Measurements from ENCODE around the gene REC8. TPM values are rescaled to one million over a fixed set of nuclear protein-coding genes. Genes with fewer than 3 reads are reported as not detected.

Gene REC8
- total RNA-seq, 1 experiment from 2014 or later = 6.1 TPM

GRCh38 chr14:24185026-24185425, 13.1 kb downstream of the REC8 start:
- peaks cover 61% of the 10 kb centered on the region for H3K36me3 Mint-ChIP-seq (ENCODE audit: insufficient read depth, unreplicated experiment)
- TF ChIP-seq, protein P1, sequence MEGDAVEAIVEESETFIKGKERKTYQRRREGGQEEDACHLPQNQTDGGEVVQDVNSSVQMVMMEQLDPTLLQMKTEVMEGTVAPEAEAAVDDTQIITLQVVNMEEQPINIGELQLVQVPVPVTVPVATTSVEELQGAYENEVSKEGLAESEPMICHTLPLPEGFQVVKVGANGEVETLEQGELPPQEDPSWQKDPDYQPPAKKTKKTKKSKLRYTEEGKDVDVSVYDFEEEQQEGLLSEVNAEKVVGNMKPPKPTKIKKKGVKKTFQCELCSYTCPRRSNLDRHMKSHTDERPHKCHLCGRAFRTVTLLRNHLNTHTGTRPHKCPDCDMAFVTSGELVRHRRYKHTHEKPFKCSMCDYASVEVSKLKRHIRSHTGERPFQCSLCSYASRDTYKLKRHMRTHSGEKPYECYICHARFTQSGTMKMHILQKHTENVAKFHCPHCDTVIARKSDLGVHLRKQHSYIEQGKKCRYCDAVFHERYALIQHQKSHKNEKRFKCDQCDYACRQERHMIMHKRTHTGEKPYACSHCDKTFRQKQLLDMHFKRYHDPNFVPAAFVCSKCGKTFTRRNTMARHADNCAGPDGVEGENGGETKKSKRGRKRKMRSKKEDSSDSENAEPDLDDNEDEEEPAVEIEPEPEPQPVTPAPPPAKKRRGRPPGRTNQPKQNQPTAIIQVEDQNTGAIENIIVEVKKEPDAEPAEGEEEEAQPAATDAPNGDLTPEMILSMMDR (IDR thresholded peaks at IDR 0.05; ENCODE audit: unreplicated experiment) = no peak
- H3K9me3 Mint-ChIP-seq (ENCODE audit: unreplicated experiment) = no peaks in the 10 kb centered on the region
- no TSS peak for BruUV-seq (replicated peaks)
- ChIA-PET POLR2A (interaction anchor here (0.6 to 1.3 kb wide), 2 partner anchors 28 to 58 kb away, joined by 3 to 6 read pairs; partner anchors contain the start of genes CHMP4A and TINF2), CTCF (interaction anchor here (0.8 to 7.0 kb wide), 5 partner anchors 24 to 149 kb away, joined by 4 to 51 read pairs (median 5); partner anchors contain the start of genes IRF9, LTB4R2 and TINF2)
- H3K27me3 Mint-ChIP-seq (ENCODE audit: insufficient read depth, unreplicated experiment) = no peaks in the 10 kb centered on the region
- no peak for DNase-seq (ENCODE audit: unreplicated experiment)
- H3K4me1 Mint-ChIP-seq (ENCODE audit: insufficient read depth, unreplicated experiment) = peaks cover 9% of the 10 kb centered on the region
- intact Hi-C loops (cut with micrococcal nuclease) = no loop called here
- no peak overlapping the region for H3K27ac Mint-ChIP-seq (ENCODE audit: low read depth, unreplicated experiment)
- H3K4me3 Mint-ChIP-seq (ENCODE audit: unreplicated experiment) = no peak overlapping the region

- no peaks in the 10 kb centered on the region for H3K9me3 Mint-ChIP-seq (ENCODE audit: unreplicated experiment)
- DNase-seq (ENCODE audit: unreplicated experiment) = no peak
- H3K27me3 Mint-ChIP-seq (ENCODE audit: insufficient read depth, unreplicated experiment) = no peaks in the 10 kb centered on the region
- H3K36me3 Mint-ChIP-seq (ENCODE audit: insufficient read depth, unreplicated experiment) = peaks cover 60% of the 10 kb centered on the region
- intact Hi-C loops (cut with micrococcal nuclease) = no loop called here
- ChIA-PET POLR2A (interaction anchor here (1.3 to 4.0 kb wide), 2 partner anchors 27 to 39 kb away, joined by 6 to 25 read pairs; partner anchors contain the start of genes CHMP4A, PSME2 and RNF31), CTCF (interaction anchor here (0.6 to 7.0 kb wide), 8 partner anchors 22 to 625 kb away, joined by 3 to 51 read pairs (median 4); partner anchors contain the start of genes IRF9 and LTB4R2)
- TF ChIP-seq, protein P1 (IDR thresholded peaks at IDR 0.05; ENCODE audit: unreplicated experiment) = no peak
- peaks cover 12% of the 10 kb centered on the region for H3K4me1 Mint-ChIP-seq (ENCODE audit: insufficient read depth, unreplicated experiment)
- no peak overlapping the region for H3K27ac Mint-ChIP-seq (ENCODE audit: low read depth, unreplicated experiment)
- BruUV-seq (replicated peaks) = no TSS peak
- H3K4me3 Mint-ChIP-seq (ENCODE audit: unreplicated experiment) = no peak overlapping the region
Observed at GRCh38 chr14:24185741-24186140, 13.9 kb downstream of the REC8 start.

DNA sequence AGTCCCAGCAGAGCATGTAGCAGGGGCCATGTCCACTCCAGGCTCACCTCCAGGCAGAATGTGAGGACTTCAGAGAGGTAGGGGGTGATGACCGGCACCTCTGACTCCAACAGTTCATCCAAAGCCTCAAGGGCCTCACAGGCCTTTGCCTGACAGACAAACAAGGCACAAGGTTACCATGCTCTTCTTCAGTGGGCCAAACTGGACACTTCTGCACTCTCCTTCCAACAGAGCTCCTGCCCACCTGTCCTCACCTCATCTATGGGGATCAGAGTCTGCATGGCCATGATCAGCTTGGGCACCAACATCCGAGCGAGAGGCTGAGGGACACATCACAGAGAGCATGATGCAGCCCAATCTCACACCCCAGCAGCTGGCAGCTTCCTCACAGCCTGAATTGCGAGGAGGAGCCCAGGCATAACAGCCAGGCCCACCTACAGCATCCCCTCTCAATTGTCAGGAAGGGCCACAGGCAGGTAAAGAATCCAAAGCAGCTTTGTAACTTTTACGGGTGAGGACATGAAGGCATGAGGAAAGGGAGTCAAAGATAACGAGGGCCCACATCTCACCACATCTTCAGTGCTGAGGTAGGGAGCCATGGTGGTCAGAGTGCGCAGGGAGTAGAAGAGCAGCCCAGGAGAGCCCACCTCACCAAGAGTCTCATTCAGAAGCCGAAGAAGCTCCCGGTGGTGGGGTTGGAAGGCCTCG, 15.1 kb downstream of the REC8 start:
- Mint-ChIP-seq H3K9me3 (ENCODE audit: unreplicated experiment) (no peaks in the 10 kb centered on the region), H3K36me3 (ENCODE audit: insufficient read depth, unreplicated experiment) (peaks cover 54% of the 10 kb centered on the region), H3K4me3 (ENCODE audit: unreplicated experiment) (peak overlapping the region; percentile 81), H3K4me1 (ENCODE audit: insufficient read depth, unreplicated experiment) (peaks cover 12% of the 10 kb centered on the region), H3K27me3 (ENCODE audit: insufficient read depth, unreplicated experiment) (no peaks in the 10 kb centered on the region), H3K27ac (ENCODE audit: low read depth, unreplicated experiment) (no peak overlapping the region)
- TF ChIP-seq, protein P1 (IDR thresholded peaks at IDR 0.05; ENCODE audit: unreplicated experiment) = no peak
- intact Hi-C loops (cut with micrococcal nuclease) = no loop called here
- BruUV-seq (replicated peaks) = no TSS peak
- no peak for DNase-seq (ENCODE audit: unreplicated experiment)
- ChIA-PET POLR2A (interaction anchor here (2.7 to 4.0 kb wide), 2 partner anchors 40 to 77 kb away, joined by 9 to 25 read pairs; partner anchors contain the start of genes PSME2 and RNF31), CTCF (interaction anchor here (0.5 to 7.0 kb wide), 6 partner anchors 10 to 1234 kb away, joined by 3 to 51 read pairs (median 4); partner anchors contain the start of gene IRF9)

DNA sequence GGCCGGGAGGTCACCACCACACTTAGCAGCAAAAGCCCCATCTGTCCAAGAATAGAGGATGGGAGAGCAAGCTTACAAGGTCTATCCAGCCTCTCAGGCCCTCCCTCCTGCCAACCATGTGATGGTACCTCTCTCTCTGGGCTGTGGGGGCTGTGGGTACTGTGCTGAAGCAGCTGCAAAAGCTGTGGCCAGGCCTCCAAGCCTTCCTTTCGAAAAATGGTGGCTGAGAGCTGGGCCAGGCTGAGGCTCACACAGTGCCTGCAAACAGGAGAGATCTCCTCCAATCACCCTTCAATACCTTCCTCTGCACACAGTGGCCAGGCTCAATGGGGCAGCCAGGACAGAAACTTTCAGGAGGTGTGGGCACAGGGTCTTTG, 15.6 kb downstream of the REC8 start:
- Mint-ChIP-seq H3K4me1 (ENCODE audit: insufficient read depth, unreplicated experiment) (peaks cover 12% of the 10 kb centered on the region), H3K27me3 (ENCODE audit: insufficient read depth, unreplicated experiment) (no peaks in the 10 kb centered on the region), H3K36me3 (ENCODE audit: insufficient read depth, unreplicated experiment) (peaks cover 57% of the 10 kb centered on the region), H3K9me3 (ENCODE audit: unreplicated experiment) (no peaks in the 10 kb centered on the region), H3K4me3 (ENCODE audit: unreplicated experiment) (peak overlapping the region; percentile 81), H3K27ac (ENCODE audit: low read depth, unreplicated experiment) (peak overlapping the region; percentile 84)
- POLR2A ChIA-PET = interaction anchor here (1.1 to 4.0 kb wide), 4 partner anchors 8 to 78 kb away, joined by 3 to 25 read pairs (median 8); partner anchors contain the start of genes PSME2 and RNF31
- no peak for DNase-seq (ENCODE audit: unreplicated experiment)
- no TSS peak for BruUV-seq (replicated peaks)
- TF ChIP-seq, protein P1 (IDR thresholded peaks at IDR 0.05; ENCODE audit: unreplicated experiment) = no peak
- CTCF ChIA-PET = interaction anchor here (0.5 to 7.0 kb wide), 6 partner anchors 11 to 1234 kb away, joined by 3 to 51 read pairs (median 4); partner anchors contain the start of gene IRF9
- intact Hi-C loops (cut with micrococcal nuclease) = no loop called here
